CD14-positive monocyte (primary cell): Measurements from ENCODE around the gene FAAP20. TPM values are rescaled to one million over a fixed set of nuclear protein-coding genes. Genes with fewer than 3 reads are reported as not detected.

ENCODE experiments used
- DNase-seq, 3 donors: peaks; one replicate each; pipeline ENCODE4 v3.0.0-alpha.2; 2011 to 2022
- H2AFZ ChIP-seq: 2 replicates; pipeline ENCODE4 v1.6.0; 2012; ENCODE audit warnings: mild to moderate bottlenecking, low read depth, low read length, inconsistent platforms; ENCODE audit not compliant: insufficient read depth, poor library complexity, severe bottlenecking
- H3K27ac ChIP-seq, 2 donors: 1 replicate in 1 of 2; 2 replicates in 1 of 2; pipeline ENCODE4 v1.5.1; 2012 to 2013; ENCODE audit warnings: low read length in 2 of 2, control low read depth in 1 of 2, inconsistent platforms in 1 of 2, low read depth in 1 of 2, mild to moderate bottlenecking in 1 of 2
- H3K27me3 ChIP-seq, 2 donors: one replicate each; pipeline versions ENCODE4 v1.6.0 to v1.6.1; 2011 to 2013; ENCODE audit warnings: low read length in 2 of 2; ENCODE audit not compliant: control insufficient read depth in 2 of 2, insufficient read depth in 2 of 2
- H3K36me3 ChIP-seq, 2 donors: replicated peaks in 1 of 2; 1 replicate in 1 of 2; 2 replicates in 1 of 2; pipeline versions ENCODE4 v1.5.1 to v1.6.1; 2012 to 2013; ENCODE audit warnings: low read length in 2 of 2, control low read depth in 1 of 2, inconsistent platforms in 1 of 2, mild to moderate bottlenecking in 1 of 2; ENCODE audit not compliant: insufficient read depth in 2 of 2, control insufficient read depth in 1 of 2
- H3K4me1 ChIP-seq, 2 donors: 1 replicate in 1 of 2; 2 replicates in 1 of 2; pipeline versions ENCODE4 v1.5.1 to v1.6.1; 2012 to 2013; ENCODE audit warnings: low read length in 2 of 2, control low read depth in 1 of 2, inconsistent platforms in 1 of 2, mild to moderate bottlenecking in 1 of 2, moderate library complexity in 1 of 2; ENCODE audit not compliant: insufficient read depth in 2 of 2, control insufficient read depth in 1 of 2
- H3K4me2 ChIP-seq: replicated peaks from 2 replicates; pipeline ENCODE3; 2012; ENCODE audit warnings: low read length, moderate library complexity, mild to moderate bottlenecking; ENCODE audit not compliant: poor library complexity, severe bottlenecking; ENCODE audit errors: extremely low read depth
- H3K4me3 ChIP-seq, 3 experiments: fragments of 200-600 bp in 1 of 3; sonication (generic) in 1 of 3; replicated peaks in 1 of 3; 1 replicate in 2 of 3; 2 replicates in 1 of 3; pipeline ENCODE4 v1.5.1; 2011 to 2013; ENCODE audit warnings: low read length in 3 of 3, mild to moderate bottlenecking in 3 of 3, control low read depth in 2 of 3, low read depth in 2 of 3, inconsistent platforms in 1 of 3, moderate library complexity in 1 of 3
- H3K79me2 ChIP-seq: 2 replicates; pipeline ENCODE4 v1.6.0; 2012; ENCODE audit warnings: mild to moderate bottlenecking, control low read depth, inconsistent platforms, low read length, moderate library complexity; ENCODE audit not compliant: insufficient read depth
- H3K9ac ChIP-seq: 2 replicates; pipeline ENCODE4 v1.6.0; 2017; ENCODE audit warnings: low read length, mild to moderate bottlenecking; ENCODE audit not compliant: insufficient read depth, poor library complexity, severe bottlenecking
- H3K9me3 ChIP-seq, 2 donors: replicated peaks in 1 of 2; 1 replicate in 1 of 2; 2 replicates in 1 of 2; pipeline versions ENCODE4 v1.5.1 to v1.6.1; 2012 to 2013; ENCODE audit warnings: low read length in 2 of 2, control low read depth in 1 of 2; ENCODE audit not compliant: control insufficient read depth in 1 of 2, insufficient read depth in 1 of 2
- H4K20me1 ChIP-seq: 2 replicates; pipeline ENCODE4 v1.6.0; 2012; ENCODE audit warnings: mild to moderate bottlenecking, low read length, control low read depth, moderate library complexity; ENCODE audit not compliant: insufficient read depth
- H3K27ac Mint-ChIP-seq, 7 donors: one replicate each; pipeline ENCODE4 v1.8.0; 2020; ENCODE audit warnings: mild to moderate bottlenecking in 7 of 7, mixed read lengths in 7 of 7, moderate library complexity in 6 of 7, inconsistent platforms in 2 of 7
- H3K27me3 Mint-ChIP-seq, 3 donors: one replicate each; pipeline ENCODE4 v1.8.0; 2021 to 2022; ENCODE audit warnings: low read depth in 3 of 3, mild to moderate bottlenecking in 3 of 3, mixed read lengths in 3 of 3, moderate library complexity in 3 of 3, inconsistent platforms in 1 of 3
- H3K36me3 Mint-ChIP-seq, 2 donors: one replicate each; pipeline ENCODE4 v1.8.0; 2020; ENCODE audit warnings: mixed read lengths in 2 of 2, inconsistent platforms in 1 of 2, mild to moderate bottlenecking in 1 of 2
- H3K4me1 Mint-ChIP-seq: one replicate; pipeline ENCODE4 v1.8.0; 2020; ENCODE audit warnings: mild to moderate bottlenecking, mixed read lengths
- H3K4me3 Mint-ChIP-seq, 2 donors: one replicate each; pipeline ENCODE4 v1.8.0; 2020; ENCODE audit warnings: mild to moderate bottlenecking in 2 of 2, mixed read lengths in 2 of 2, moderate library complexity in 1 of 2
- H3K9me3 Mint-ChIP-seq, 7 donors: one replicate each; pipeline ENCODE4 v1.8.0; 2020 to 2022; ENCODE audit warnings: mixed read lengths in 7 of 7, mild to moderate bottlenecking in 6 of 7, moderate library complexity in 6 of 7, inconsistent platforms in 2 of 7
- WGBS: methylation state at CpG from one replicate; pipeline ENCODE4 v1.1.5; 2013; ENCODE audit warnings: missing lambda C conversion rate; ENCODE audit not compliant: insufficient coverage; 5-methylcytosine and 5-hydroxymethylcytosine counted together
- intact Hi-C, 2 donors: fragments of 100-400 bp; cut with micrococcal nuclease; formaldehyde crosslinking; loops; one replicate each; pipeline versions ENCODE4 v1.15.0 to v1.15.1; 2023
- polyA plus RNA-seq, 3 donors: library from polyadenylated mRNA; depleted of rRNA in 1 of 3; unstranded in 2 of 3; stranded (reverse) in 1 of 3; fragments of 300-500 nt in 2 of 3; fragments of >200 nt in 1 of 3; fragmentation: Illumina TruSeq in 2 of 3; gene quantifications; 1 replicate in 2 of 3; 2 replicates in 1 of 3; pipeline ENCODE4 v1.2.3, GENCODE V29; 2012 to 2021
- TF ChIP-seq, protein P1 (sequence below): fragments of 200-600 bp; IDR thresholded peaks from one replicate; pipeline ENCODE4 v1.8.0; 2022; ENCODE audit warnings: antibody characterized with exemption, mild to moderate bottlenecking

Gene FAAP20
- polyA plus RNA-seq, 3 donors: 11.8 to 49.3 (median 35.1) TPM

GRCh38 chr1:2173546-2174347 lies 20.8 kb downstream of the FAAP20 start:
- H3K27ac ChIP-seq: no peak overlapping the region
- no peak for DNase-seq
- H3K27me3 Mint-ChIP-seq: peaks cover 1 to 3% (median 1%) of the 10 kb centered on the region in 3 donors
- H3K9ac ChIP-seq: no peak overlapping the region
- no peaks in the 10 kb centered on the region for H3K36me3 ChIP-seq
- no peaks in the 10 kb centered on the region for H3K9me3 Mint-ChIP-seq
- intact Hi-C loops: loop anchor here (5.0 kb wide), 3 partner anchors 36 to 81 kb away; no protein-coding TSS in a partner anchor
- H3K4me3 ChIP-seq: peak overlapping the region in 1 of 3 experiments; percentile 50
- H3K4me3 Mint-ChIP-seq: no peak overlapping the region
- H3K4me1 ChIP-seq: peaks cover 14 to 15% of the 10 kb centered on the region in 2 donors
- H3K79me2 ChIP-seq: no peaks in the 10 kb centered on the region
- no peaks in the 10 kb centered on the region for H4K20me1 ChIP-seq
- H3K4me1 Mint-ChIP-seq: peaks cover 23% of the 10 kb centered on the region
- H3K4me2 ChIP-seq: peak overlapping the region; percentile 53
- H2AFZ ChIP-seq: peak overlapping the region; percentile 59
- no peak overlapping the region for H3K27ac Mint-ChIP-seq
- whole genome bisulfite sequencing: 92% methylated on average over 30 of the region's 37 CpGs
- TF ChIP-seq, protein P1, sequence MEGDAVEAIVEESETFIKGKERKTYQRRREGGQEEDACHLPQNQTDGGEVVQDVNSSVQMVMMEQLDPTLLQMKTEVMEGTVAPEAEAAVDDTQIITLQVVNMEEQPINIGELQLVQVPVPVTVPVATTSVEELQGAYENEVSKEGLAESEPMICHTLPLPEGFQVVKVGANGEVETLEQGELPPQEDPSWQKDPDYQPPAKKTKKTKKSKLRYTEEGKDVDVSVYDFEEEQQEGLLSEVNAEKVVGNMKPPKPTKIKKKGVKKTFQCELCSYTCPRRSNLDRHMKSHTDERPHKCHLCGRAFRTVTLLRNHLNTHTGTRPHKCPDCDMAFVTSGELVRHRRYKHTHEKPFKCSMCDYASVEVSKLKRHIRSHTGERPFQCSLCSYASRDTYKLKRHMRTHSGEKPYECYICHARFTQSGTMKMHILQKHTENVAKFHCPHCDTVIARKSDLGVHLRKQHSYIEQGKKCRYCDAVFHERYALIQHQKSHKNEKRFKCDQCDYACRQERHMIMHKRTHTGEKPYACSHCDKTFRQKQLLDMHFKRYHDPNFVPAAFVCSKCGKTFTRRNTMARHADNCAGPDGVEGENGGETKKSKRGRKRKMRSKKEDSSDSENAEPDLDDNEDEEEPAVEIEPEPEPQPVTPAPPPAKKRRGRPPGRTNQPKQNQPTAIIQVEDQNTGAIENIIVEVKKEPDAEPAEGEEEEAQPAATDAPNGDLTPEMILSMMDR: no peak
- no peaks in the 10 kb centered on the region for H3K27me3 ChIP-seq
- H3K9me3 ChIP-seq: no peaks in the 10 kb centered on the region
- H3K36me3 Mint-ChIP-seq: peaks cover 4 to 12% of the 10 kb centered on the region in 2 donors

DNA sequence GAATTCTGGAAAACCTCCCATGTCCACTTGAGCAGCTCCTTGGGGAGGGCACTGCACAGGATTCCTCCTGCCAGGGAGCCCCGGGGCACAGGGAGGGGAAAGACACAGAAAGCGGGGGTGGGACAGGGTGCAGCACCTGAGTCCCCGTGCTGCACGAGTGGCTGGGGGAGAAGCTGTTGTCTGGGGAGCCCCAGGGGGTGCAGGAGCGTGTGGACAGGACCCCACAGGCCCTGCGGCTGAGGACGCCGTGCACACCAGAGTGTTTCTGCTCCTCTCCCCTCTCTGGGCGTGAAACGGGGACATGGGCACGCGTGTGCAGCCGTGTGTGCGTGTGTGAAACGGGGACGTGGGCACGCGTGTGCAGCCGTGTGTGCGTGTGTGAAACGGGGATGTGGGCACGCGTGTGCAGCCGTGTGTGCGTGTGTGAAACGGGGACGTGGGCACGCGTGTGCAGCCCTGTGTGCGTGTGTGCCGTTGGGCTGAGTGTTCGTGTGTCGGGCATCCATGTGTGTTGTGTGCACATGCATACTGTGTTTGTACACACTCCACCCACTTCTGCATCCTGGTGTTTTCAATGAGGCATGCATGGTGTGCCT lies 21.9 kb downstream of the FAAP20 start:
- Histone ChIP-seq H3K27me3 (no peaks in the 10 kb centered on the region), H3K4me1 (peaks cover 14 to 15% of the 10 kb centered on the region in 2 donors), H3K9me3 (no peaks in the 10 kb centered on the region), H2AFZ (no peak overlapping the region), H3K9ac (no peak overlapping the region), H3K4me2 (no peak overlapping the region), H4K20me1 (no peaks in the 10 kb centered on the region), H3K4me3 (no peak overlapping the region), H3K36me3 (no peaks in the 10 kb centered on the region), H3K79me2 (no peaks in the 10 kb centered on the region), H3K27ac (no peak overlapping the region)
- no peaks in the 10 kb centered on the region for H3K9me3 Mint-ChIP-seq
- intact Hi-C loops: loop anchor here (5.0 kb wide), 3 partner anchors 35 to 80 kb away; no protein-coding TSS in a partner anchor
- H3K4me3 Mint-ChIP-seq: no peak overlapping the region
- DNase-seq: no peak
- TF ChIP-seq, protein P1: no peak
- peaks cover 0 to 6% of the 10 kb centered on the region in 2 donors for H3K36me3 Mint-ChIP-seq
- 92% methylated on average over 20 of the region's 33 CpGs for WGBS
- H3K4me1 Mint-ChIP-seq: peaks cover 18% of the 10 kb centered on the region
- no peak overlapping the region for H3K27ac Mint-ChIP-seq
- peaks cover 1 to 3% (median 1%) of the 10 kb centered on the region in 3 donors for H3K27me3 Mint-ChIP-seq
